Psoas muscle (tissue), 8 donors: ENCODE measurements around the gene CDH10. TPM values are rescaled to one million over a fixed set of nuclear protein-coding genes. Genes with fewer than 3 reads are reported as not detected.

Experiments used
- ATAC-seq, 4 donors: fragments of 200-7000 bp; cut with Tn5 transposase; one replicate each; pipeline ENCODE4 v1.9.1; 2020; ENCODE audit warnings: moderate library complexity in 3 of 4, mild to moderate bottlenecking in 2 of 4
- DNase-seq, 2 donors: peaks; one replicate each; pipeline ENCODE4 v3.0.0-alpha.2; 2020
- H3K27ac ChIP-seq: fragments of 200-600 bp; one replicate; pipeline ENCODE4 v1.8.0; 2022
- H3K27me3 ChIP-seq, 3 donors: fragments of 200-600 bp in 1 of 3; one replicate each; pipeline versions ENCODE4 v1.6.1 to v1.8.0; 2013 to 2022; ENCODE audit warnings: low read length in 2 of 3, mild to moderate bottlenecking in 2 of 3, moderate library complexity in 1 of 3; ENCODE audit not compliant: insufficient read depth in 3 of 3
- H3K36me3 ChIP-seq, 2 donors: fragments of 200-600 bp in 1 of 2; one replicate each; pipeline versions ENCODE4 v1.6.1 to v1.8.0; 2013 to 2022; ENCODE audit warnings: low read depth in 1 of 2, mild to moderate bottlenecking in 1 of 2, moderate library complexity in 1 of 2; ENCODE audit not compliant: insufficient read depth in 1 of 2
- H3K4me1 ChIP-seq: fragments of 200-600 bp; one replicate; pipeline ENCODE4 v1.8.0; 2022
- H3K4me3 ChIP-seq: fragments of 200-600 bp; one replicate; pipeline ENCODE4 v1.8.0; 2022; ENCODE audit warnings: mild to moderate bottlenecking
- H3K9me3 ChIP-seq: fragments of 200-600 bp; one replicate; pipeline ENCODE4 v1.8.0; 2022
- CTCF ChIP-seq: fragments of 200-600 bp; IDR thresholded peaks from one replicate; pipeline ENCODE4 v1.8.0; 2022; ENCODE audit warnings: antibody characterized with exemption
- WGBS, 3 donors: extraction: QIAGEN DNeasy Blood & Tissue Kit; methylation state at CpG; one replicate each; pipeline versions ENCODE4 v1.1.6 to v1.1.7; 2013; 5-methylcytosine and 5-hydroxymethylcytosine counted together
- intact Hi-C, 2 donors: fragments of 100-400 bp; cut with DNase I; formaldehyde crosslinking; loops; one replicate each; pipeline versions ENCODE4 v1.11.0 to v1.14.2; 2022
- polyA plus RNA-seq, 3 donors: library from polyadenylated mRNA; stranded (reverse); fragments of 200-250 nt; gene quantifications; one replicate each; pipeline ENCODE4 v1.2.3, GENCODE V29; 2013
- total RNA-seq, 4 donors: library from RNA; stranded (reverse); fragmentation: NEBNext Ultra II Directional in 2 of 4; extraction: Animal tissue kit (Norgen Biotek cat#: 25700) in 2 of 4; gene quantifications; one replicate each; pipeline versions ENCODE4 v1.2.1 to v1.2.4, GENCODE V29; 2021 to 2023
- donor health status: healthy with polysubstance abuse.
- donor health status: DM: no; HTN: no; CAD: no; lungs with moderate emphysema.
- donor health status: Bipolar disorder and iron deficiency.
- donor health status: healthy.
- donor health status: DM: yes; HTN: yes; CAD: no.
- donor health status: DM: no; HTN: no; CAD: no.
- donor health status: DM: no; HTN: no; CAD: no.
- donor health status: DM: yes; HTN: yes; CAD: no.

CDH10 gene
- total and polyA plus RNA-seq, 7 donors: 0.03 TPM; not detected in 6

DNA sequence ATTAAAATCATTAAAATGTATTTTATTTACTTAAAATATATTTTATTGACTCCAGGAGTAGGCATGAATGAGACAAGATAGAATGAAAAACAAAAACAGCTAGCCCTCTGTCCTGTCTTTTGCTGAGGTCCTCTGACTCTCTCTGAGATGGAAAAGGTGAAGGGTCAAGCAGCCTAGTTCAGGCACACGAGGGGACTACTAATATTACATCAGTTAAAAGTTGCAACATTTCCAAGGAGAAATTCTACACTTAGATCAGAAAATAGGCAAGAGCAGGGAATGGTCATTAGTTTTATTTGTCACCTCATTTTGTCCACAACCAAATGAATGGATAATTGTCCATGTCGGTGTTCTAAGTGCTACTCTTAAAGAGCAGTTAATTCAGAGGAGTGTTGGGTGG is 148.5 kb downstream of the CDH10 start:
- Histone ChIP-seq H3K4me3 (no peak overlapping the region), H3K9me3 (no peaks in the 10 kb centered on the region), H3K36me3 (no peaks in the 10 kb centered on the region), H3K4me1 (no peaks in the 10 kb centered on the region), H3K27me3 (no peaks in the 10 kb centered on the region), H3K27ac (no peak overlapping the region)
- no peak for ATAC-seq
- 25 to 44% (median 32%) methylated on average over 2 of the region's 2 CpGs for WGBS, 3 donors
- intact Hi-C loops: no loop called here
- no peak for TF ChIP-seq CTCF
- no peak for DNase-seq

- intact Hi-C loops: no loop called here
- Histone ChIP-seq H3K27ac (no peak overlapping the region), H3K4me1 (no peaks in the 10 kb centered on the region), H3K9me3 (no peaks in the 10 kb centered on the region), H3K4me3 (no peak overlapping the region), H3K36me3 (no peaks in the 10 kb centered on the region), H3K27me3 (no peaks in the 10 kb centered on the region)
- DNase-seq (no peak), ATAC-seq (no peak)
- 80 to 84% (median 83%) methylated on average over 3 of the region's 3 CpGs for WGBS, 3 donors
- no peak for TF ChIP-seq CTCF
Measured at GRCh38 chr5:24492229-24492628, 152.5 kb downstream of the CDH10 start.

- no peak for TF ChIP-seq CTCF
- Histone ChIP-seq H3K9me3 (no peaks in the 10 kb centered on the region), H3K4me3 (no peak overlapping the region), H3K27ac (no peak overlapping the region), H3K27me3 (no peaks in the 10 kb centered on the region), H3K36me3 (no peaks in the 10 kb centered on the region), H3K4me1 (no peaks in the 10 kb centered on the region)
- DNase-seq: no peak
- no peak for ATAC-seq
- intact Hi-C loops: no loop called here
- WGBS, 3 donors: 72 to 83% (median 77%) methylated on average over 3 of the region's 3 CpGs
Measured at GRCh38 chr5:24491490-24491889, 153.3 kb downstream of the CDH10 start.

DNA sequence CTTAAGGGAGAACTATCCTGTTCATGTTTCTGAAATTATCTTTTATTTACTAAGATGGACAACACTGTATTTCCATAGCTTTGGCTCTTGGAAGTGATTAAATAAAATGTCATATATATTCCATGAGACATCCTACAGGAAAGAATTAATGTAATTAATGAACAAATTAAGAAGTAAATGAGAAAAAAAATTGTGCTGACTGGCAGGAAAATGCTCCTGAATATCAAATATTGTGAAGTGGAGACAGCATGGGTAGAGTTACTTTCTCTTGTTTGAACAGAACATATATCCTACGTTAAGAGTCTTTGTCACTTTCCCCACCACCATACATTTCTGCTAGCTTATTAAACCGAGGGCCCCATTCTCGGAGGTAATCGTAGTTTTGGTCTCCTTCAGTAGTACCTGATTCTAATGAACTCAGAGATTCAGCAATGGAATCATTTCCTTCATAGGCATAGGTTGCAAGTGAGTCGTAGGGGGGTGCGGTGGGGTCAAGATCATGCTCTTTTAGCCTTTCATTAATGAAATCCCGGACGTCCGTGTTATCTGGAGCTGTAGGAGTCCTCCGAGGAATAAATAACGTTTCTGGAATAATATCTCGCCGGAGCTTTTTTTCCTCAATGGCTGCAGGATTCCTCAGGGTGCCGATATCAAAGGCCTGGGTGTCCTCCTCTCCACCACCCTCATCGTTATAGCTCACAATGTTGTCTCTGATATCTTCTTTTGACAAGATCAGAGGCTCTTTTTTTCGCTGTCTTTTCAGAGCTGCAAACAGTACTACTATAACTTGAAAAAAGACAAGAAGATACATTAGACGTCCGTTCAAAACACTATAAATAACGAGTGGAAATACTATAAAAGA is 157.2 kb downstream of the CDH10 start:
- 83 to 85% (median 83%) methylated on average over 19 of the region's 19 CpGs for WGBS, 3 donors
- Histone ChIP-seq H3K4me1 (no peaks in the 10 kb centered on the region), H3K27me3 (no peaks in the 10 kb centered on the region), H3K27ac (no peak overlapping the region), H3K36me3 (no peaks in the 10 kb centered on the region), H3K4me3 (no peak overlapping the region), H3K9me3 (no peaks in the 10 kb centered on the region)
- intact Hi-C loops: no loop called here
- ATAC-seq (no peak), DNase-seq (no peak)
- TF ChIP-seq CTCF: no peak

GRCh38 chr5:24480952-24481351 is 163.8 kb downstream of the CDH10 start:
- Histone ChIP-seq H3K27ac (no peak overlapping the region), H3K4me3 (no peak overlapping the region), H3K36me3 (no peaks in the 10 kb centered on the region), H3K27me3 (no peaks in the 10 kb centered on the region), H3K4me1 (no peaks in the 10 kb centered on the region), H3K9me3 (no peaks in the 10 kb centered on the region)
- no peak for TF ChIP-seq CTCF
- ATAC-seq (no peak), DNase-seq (no peak)
- intact Hi-C loops: no loop called here
